Endothelial cell of umbilical vein (primary cell): ENCODE data around the gene AATF. TPM values are rescaled to one million over a fixed set of nuclear protein-coding genes. Genes with fewer than 3 reads are reported as not detected.

Source experiments
- BruUV-seq: library from RNA; stranded (reverse); fragments of 400-500 nt; replicated peaks from 2 replicates; lab custom pipeline; 2021; lab: Mats Ljungman, UMichigan
- CTCF ChIA-PET: fragments of 300-600, 350-600 bp; sonication (Branson Sonifier 250); formaldehyde crosslinking; loops from one replicate; lab custom pipeline; 2021; ENCODE audit warnings: antibody characterized with exemption, inconsistent platforms; lab: Charles Lee
- POLR2A ChIA-PET: fragments of 300-600, 350-600 bp; sonication (Branson Sonifier 250); formaldehyde crosslinking; loops from one replicate; lab custom pipeline; 2021; ENCODE audit warnings: antibody characterized with exemption, inconsistent platforms; lab: Charles Lee
- DNase-seq: peaks from one replicate; pipeline ENCODE4 v3.0.0-alpha.2; 2011; ENCODE audit warnings: low read depth, low spot score
- FAIRE-seq: peaks from 2 replicates; lab custom pipeline; 2011; peaks lifted over from hg19 to GRCh38; lab: Jason Lieb, UNC
- H2AFZ ChIP-seq: 2 replicates; pipeline ENCODE4 v1.6.0; 2012; ENCODE audit warnings: low read depth, low read length, control low read depth, inconsistent platforms
- H3K27ac ChIP-seq: 2 replicates; pipeline ENCODE4 v1.5.1; 2011; ENCODE audit warnings: low read depth, mild to moderate bottlenecking, control low read depth, low read length, moderate library complexity; ENCODE audit not compliant: insufficient read depth
- H3K27me3 ChIP-seq, 2 experiments: 2 replicates each; pipeline versions ENCODE4 v1.6.0 to v1.6.1; 2011; ENCODE audit warnings: low read length in 2 of 2, mixed read lengths in 1 of 2; ENCODE audit not compliant: control insufficient read depth in 2 of 2, insufficient read depth in 2 of 2
- H3K36me3 ChIP-seq, 2 experiments: 2 replicates in 1 of 2; 3 replicates in 1 of 2; pipeline ENCODE4 v1.5.1; 2011; ENCODE audit warnings: low read length in 2 of 2, mild to moderate bottlenecking in 1 of 2, moderate library complexity in 1 of 2; ENCODE audit not compliant: control insufficient read depth in 2 of 2, insufficient read depth in 2 of 2; ENCODE audit errors: extremely low read depth in 1 of 2
- H3K4me1 ChIP-seq: 3 replicates; pipeline ENCODE4 v1.5.1; 2011; ENCODE audit warnings: mild to moderate bottlenecking, low read length; ENCODE audit not compliant: control insufficient read depth, insufficient read depth; ENCODE audit errors: extremely low read depth
- H3K4me2 ChIP-seq: 2 replicates; pipeline ENCODE4 v1.6.1; 2011; ENCODE audit warnings: low read length, control low read depth, mixed read lengths; ENCODE audit not compliant: insufficient read depth
- H3K4me3 ChIP-seq, 3 experiments: fragments of 200-600 bp in 1 of 3; sonication (generic), shearing (Covaris generic) in 1 of 3; replicated peaks in 1 of 3; 2 replicates each; pipeline ENCODE4 v1.5.1; 2011 to 2016; ENCODE audit warnings: control low read depth in 3 of 3, low read length in 3 of 3, mild to moderate bottlenecking in 2 of 3, inconsistent platforms in 1 of 3, low read depth in 1 of 3, moderate library complexity in 1 of 3; ENCODE audit not compliant: insufficient read depth in 1 of 3
- H3K79me2 ChIP-seq: 2 replicates; pipeline ENCODE4 v1.6.0; 2012; ENCODE audit warnings: low read length, inconsistent platforms; ENCODE audit not compliant: control insufficient read depth, insufficient read depth
- H3K9ac ChIP-seq: replicated peaks from 2 replicates; pipeline ENCODE3; 2011; ENCODE audit warnings: low read length, control low read depth; ENCODE audit not compliant: insufficient read depth; ENCODE audit errors: extremely low read depth
- H3K9me1 ChIP-seq: replicated peaks from 3 replicates; pipeline ENCODE4 v1.6.0; 2011; ENCODE audit warnings: mild to moderate bottlenecking, low read length; ENCODE audit not compliant: control insufficient read depth, insufficient read depth; ENCODE audit errors: extremely low read depth
- H3K9me3 ChIP-seq: replicated peaks from 2 replicates; pipeline ENCODE4 v1.5.1; 2012; ENCODE audit warnings: low read length, inconsistent platforms; ENCODE audit not compliant: control insufficient read depth, insufficient read depth
- H4K20me1 ChIP-seq: replicated peaks from 2 replicates; pipeline ENCODE3; 2011; ENCODE audit warnings: mild to moderate bottlenecking, low read length; ENCODE audit not compliant: control insufficient read depth, insufficient read depth; ENCODE audit errors: extremely low read depth
- EZH2 ChIP-seq: IDR thresholded peaks from 2 replicates; pipeline ENCODE4 v1.6.1; 2012; ENCODE audit warnings: borderline replicate concordance, low read depth, mild to moderate bottlenecking, moderate library complexity, low read length, inconsistent platforms; ENCODE audit not compliant: severe bottlenecking
- FOS ChIP-seq: IDR thresholded peaks from 2 replicates; pipeline ENCODE4 v1.6.1; 2011; ENCODE audit warnings: mild to moderate bottlenecking, low read length, moderate library complexity, borderline replicate concordance; ENCODE audit not compliant: insufficient read depth
- JUN ChIP-seq: IDR thresholded peaks from 2 replicates; pipeline ENCODE4 v1.6.1; 2011; ENCODE audit warnings: borderline replicate concordance, low read depth; ENCODE audit not compliant: insufficient read length, insufficient read depth
- MAX ChIP-seq: IDR thresholded peaks from 2 replicates; pipeline ENCODE4 v1.6.1; 2011; ENCODE audit not compliant: insufficient read depth, insufficient read length
- POLR2A ChIP-seq: IDR thresholded peaks from 2 replicates; pipeline ENCODE4 v1.6.1; 2012; ENCODE audit warnings: low read depth, mild to moderate bottlenecking, control low read depth, low read length
- dilution Hi-C: fragments of 300-500 bp; cut with MboI; formaldehyde crosslinking; loops from one replicate; pipeline ENCODE4 v1.15.0; 2019; ENCODE audit warnings: low sequenced_read_pairs; ENCODE audit not compliant: extremely low pct_ligation_motif_present
- intact Hi-C: fragments of 100-400 bp; cut with micrococcal nuclease; formaldehyde crosslinking; loops from one replicate; pipeline ENCODE4 v1.10.0; 2022
- polyA plus RNA-seq, 4 experiments: library from polyadenylated mRNA; depleted of rRNA in 3 of 4; stranded (reverse) in 3 of 4; unstranded in 1 of 4; fragments of >200 nt; gene quantifications; 2 replicates each; pipeline versions ENCODE4 v1.2.1 to v1.2.3, GENCODE V29; 2011 to 2012; ENCODE audit warnings: missing spikeins in 1 of 4
- total RNA-seq: library from RNA; stranded (reverse); gene quantifications from 2 replicates; pipeline ENCODE4 v1.2.3, GENCODE V29; 2021
- TF ChIP-seq, protein P1 (sequence below), 2 donors: IDR thresholded peaks; 1 replicate in 1 of 2; 2 replicates in 1 of 2; pipeline ENCODE4 v1.5.1; 2011; ENCODE audit warnings: low read length in 2 of 2, mild to moderate bottlenecking in 2 of 2, moderate library complexity in 2 of 2, control low read depth in 1 of 2, inconsistent platforms in 1 of 2, low read depth in 1 of 2; ENCODE audit not compliant: insufficient read depth in 1 of 2; ENCODE audit errors: extremely low read depth in 1 of 2

Gene AATF
- total and polyA plus RNA-seq, 2 donors (not counting 3 experiments of a cell fraction or from before 2014, with no cell fraction given): 15.7 to 47.2 TPM

- no peaks in the 10 kb centered on the region for H3K36me3 ChIP-seq
- H3K27me3 ChIP-seq: peaks cover 16 to 26% of the 10 kb centered on the region in 2 experiments
- H4K20me1 ChIP-seq: no peaks in the 10 kb centered on the region
- no peaks in the 10 kb centered on the region for H3K9me1 ChIP-seq
- H2AFZ ChIP-seq: no peak overlapping the region
- no peak for TF ChIP-seq JUN
- no peak for TF ChIP-seq FOS
- no peak for TF ChIP-seq MAX
- TF ChIP-seq, protein P1, sequence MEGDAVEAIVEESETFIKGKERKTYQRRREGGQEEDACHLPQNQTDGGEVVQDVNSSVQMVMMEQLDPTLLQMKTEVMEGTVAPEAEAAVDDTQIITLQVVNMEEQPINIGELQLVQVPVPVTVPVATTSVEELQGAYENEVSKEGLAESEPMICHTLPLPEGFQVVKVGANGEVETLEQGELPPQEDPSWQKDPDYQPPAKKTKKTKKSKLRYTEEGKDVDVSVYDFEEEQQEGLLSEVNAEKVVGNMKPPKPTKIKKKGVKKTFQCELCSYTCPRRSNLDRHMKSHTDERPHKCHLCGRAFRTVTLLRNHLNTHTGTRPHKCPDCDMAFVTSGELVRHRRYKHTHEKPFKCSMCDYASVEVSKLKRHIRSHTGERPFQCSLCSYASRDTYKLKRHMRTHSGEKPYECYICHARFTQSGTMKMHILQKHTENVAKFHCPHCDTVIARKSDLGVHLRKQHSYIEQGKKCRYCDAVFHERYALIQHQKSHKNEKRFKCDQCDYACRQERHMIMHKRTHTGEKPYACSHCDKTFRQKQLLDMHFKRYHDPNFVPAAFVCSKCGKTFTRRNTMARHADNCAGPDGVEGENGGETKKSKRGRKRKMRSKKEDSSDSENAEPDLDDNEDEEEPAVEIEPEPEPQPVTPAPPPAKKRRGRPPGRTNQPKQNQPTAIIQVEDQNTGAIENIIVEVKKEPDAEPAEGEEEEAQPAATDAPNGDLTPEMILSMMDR (IDR thresholded peaks at IDR 0.05; ENCODE audit: extremely low read depth in 1 of 2, insufficient read depth in 1 of 2, low read depth in 1 of 2, low read length in 2 of 2): no peak
- peak; percentile 47 for TF ChIP-seq EZH2
- no peak for TF ChIP-seq POLR2A
- FAIRE-seq (no peak), DNase-seq (no peak)
- peaks cover 3% of the 10 kb centered on the region for H3K4me1 ChIP-seq
- intact Hi-C loops: no loop called here
- ChIA-PET POLR2A (no interaction called here), CTCF (interaction anchor here (1.1 to 1.4 kb wide), 2 partner anchors 18 to 440 kb away, joined by 5 to 7 read pairs; no protein-coding TSS in a partner anchor)
- H3K27ac ChIP-seq: no peak overlapping the region
- H3K9me3 ChIP-seq: no peaks in the 10 kb centered on the region
- BruUV-seq: no TSS peak
- no peak overlapping the region for H3K4me2 ChIP-seq
- dilution Hi-C loops: loop anchor here (25.0 kb wide), 1 partner anchor 403 kb away; no protein-coding TSS in a partner anchor
- H3K79me2 ChIP-seq: no peaks in the 10 kb centered on the region
- H3K9ac ChIP-seq: no peak overlapping the region
- H3K4me3 ChIP-seq: no peak overlapping the region
Observed at GRCh38 chr17:37065486-37066321, 117.0 kb downstream of the AATF start.
